ENCODE results near the gene NSD2.

The NSD2 gene

DNA sequence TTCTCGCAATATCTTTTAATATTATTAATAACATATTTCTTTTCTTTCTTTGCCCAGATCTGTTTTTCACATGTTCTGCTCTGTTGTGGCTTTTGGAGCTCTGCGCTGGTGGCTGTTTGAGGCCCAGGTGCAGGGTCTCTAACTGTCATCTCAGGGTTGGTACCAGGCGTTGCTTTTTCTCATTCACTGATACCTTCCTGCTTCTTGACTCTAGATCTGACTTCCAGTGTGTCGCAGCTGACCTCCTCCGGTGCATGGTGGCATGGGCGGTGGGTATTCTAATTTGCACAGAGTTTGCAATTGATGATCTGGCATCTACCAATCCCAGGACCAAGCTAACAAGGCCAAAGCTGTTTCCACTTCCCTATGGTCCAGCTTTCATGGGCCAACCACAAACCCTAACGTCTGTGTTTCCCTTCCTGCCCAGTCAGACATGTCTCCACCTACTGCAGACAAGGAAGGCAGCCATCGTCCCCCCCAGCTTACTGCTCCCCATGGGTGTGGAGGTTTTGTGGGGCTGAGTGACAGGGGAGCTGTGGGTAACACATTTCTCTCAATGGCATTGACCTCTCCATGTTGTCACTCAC lies 40.5 kb upstream of the NSD2 start:
- no peaks in the 10 kb centered on the region for H3K4me1 ChIP-seq (ENCODE audit: control insufficient read depth, insufficient read depth, low read length)
- ChIA-PET CTCF (interaction anchor here (1.1 kb wide), 1 partner anchor 20 kb away, joined by 4 read pairs; no protein-coding TSS in a partner anchor), POLR2A (no interaction called here)
- no peak overlapping the region for H3K4me3 ChIP-seq (ENCODE audit: low read depth, low read length)
- H3K27ac ChIP-seq (ENCODE audit: extremely low read depth, low read depth, low read length) = no peak overlapping the region
- H3K9me3 ChIP-seq (ENCODE audit: control insufficient read depth, insufficient read depth, low read depth, low read length) = no peaks in the 10 kb centered on the region
- no peak for TF ChIP-seq ZNF274 (IDR thresholded peaks at IDR 0.05; ENCODE audit: low read length)
- no peak for TF ChIP-seq ZNF274 (tag by site-specific recombination; IDR thresholded peaks at IDR 0.05; ENCODE audit: borderline replicate concordance)
- TF ChIP-seq, protein P1, sequence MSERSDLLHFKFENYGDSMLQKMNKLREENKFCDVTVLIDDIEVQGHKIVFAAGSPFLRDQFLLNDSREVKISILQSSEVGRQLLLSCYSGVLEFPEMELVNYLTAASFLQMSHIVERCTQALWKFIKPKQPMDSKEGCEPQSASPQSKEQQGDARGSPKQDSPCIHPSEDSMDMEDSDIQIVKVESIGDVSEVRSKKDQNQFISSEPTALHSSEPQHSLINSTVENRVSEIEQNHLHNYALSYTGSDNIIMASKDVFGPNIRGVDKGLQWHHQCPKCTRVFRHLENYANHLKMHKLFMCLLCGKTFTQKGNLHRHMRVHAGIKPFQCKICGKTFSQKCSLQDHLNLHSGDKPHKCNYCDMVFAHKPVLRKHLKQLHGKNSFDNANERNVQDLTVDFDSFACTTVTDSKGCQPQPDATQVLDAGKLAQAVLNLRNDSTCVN (tag by site-specific recombination; optimal IDR thresholded peaks at IDR 0.05) = no peak
- no peak for TF ChIP-seq ZEB2 (tag by site-specific recombination; IDR thresholded peaks at IDR 0.05)
- no peak for TF ChIP-seq ZNF610 (tag by site-specific recombination; IDR thresholded peaks at IDR 0.05; ENCODE audit: borderline replicate concordance)
- TF ChIP-seq, protein P2, sequence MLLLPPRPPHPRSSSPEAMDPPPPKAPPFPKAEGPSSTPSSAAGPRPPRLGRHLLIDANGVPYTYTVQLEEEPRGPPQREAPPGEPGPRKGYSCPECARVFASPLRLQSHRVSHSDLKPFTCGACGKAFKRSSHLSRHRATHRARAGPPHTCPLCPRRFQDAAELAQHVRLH (tag by site-specific recombination; IDR thresholded peaks at IDR 0.05) = no peak
- TF ChIP-seq ZNF311 (tag by site-specific recombination; IDR thresholded peaks at IDR 0.05; ENCODE audit: borderline replicate concordance) = no peak
- no peak for TF ChIP-seq ZNF266 (tag by site-specific recombination; IDR thresholded peaks at IDR 0.05; ENCODE audit: low read depth)
- TF ChIP-seq ZNF221 (tag by site-specific recombination; IDR thresholded peaks at IDR 0.05; ENCODE audit: borderline replicate concordance) = no peak
- TF ChIP-seq, protein P3, sequence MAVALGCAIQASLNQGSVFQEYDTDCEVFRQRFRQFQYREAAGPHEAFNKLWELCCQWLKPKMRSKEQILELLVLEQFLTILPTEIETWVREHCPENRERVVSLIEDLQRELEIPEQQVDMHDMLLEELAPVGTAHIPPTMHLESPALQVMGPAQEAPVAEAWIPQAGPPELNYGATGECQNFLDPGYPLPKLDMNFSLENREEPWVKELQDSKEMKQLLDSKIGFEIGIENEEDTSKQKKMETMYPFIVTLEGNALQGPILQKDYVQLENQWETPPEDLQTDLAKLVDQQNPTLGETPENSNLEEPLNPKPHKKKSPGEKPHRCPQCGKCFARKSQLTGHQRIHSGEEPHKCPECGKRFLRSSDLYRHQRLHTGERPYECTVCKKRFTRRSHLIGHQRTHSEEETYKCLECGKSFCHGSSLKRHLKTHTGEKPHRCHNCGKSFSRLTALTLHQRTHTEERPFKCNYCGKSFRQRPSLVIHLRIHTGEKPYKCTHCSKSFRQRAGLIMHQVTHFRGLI (tag by site-specific recombination; IDR thresholded peaks at IDR 0.05) = no peak
- TF ChIP-seq, protein P4, sequence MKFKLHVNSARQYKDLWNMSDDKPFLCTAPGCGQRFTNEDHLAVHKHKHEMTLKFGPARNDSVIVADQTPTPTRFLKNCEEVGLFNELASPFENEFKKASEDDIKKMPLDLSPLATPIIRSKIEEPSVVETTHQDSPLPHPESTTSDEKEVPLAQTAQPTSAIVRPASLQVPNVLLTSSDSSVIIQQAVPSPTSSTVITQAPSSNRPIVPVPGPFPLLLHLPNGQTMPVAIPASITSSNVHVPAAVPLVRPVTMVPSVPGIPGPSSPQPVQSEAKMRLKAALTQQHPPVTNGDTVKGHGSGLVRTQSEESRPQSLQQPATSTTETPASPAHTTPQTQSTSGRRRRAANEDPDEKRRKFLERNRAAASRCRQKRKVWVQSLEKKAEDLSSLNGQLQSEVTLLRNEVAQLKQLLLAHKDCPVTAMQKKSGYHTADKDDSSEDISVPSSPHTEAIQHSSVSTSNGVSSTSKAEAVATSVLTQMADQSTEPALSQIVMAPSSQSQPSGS (tag by site-specific recombination; IDR thresholded peaks at IDR 0.05; ENCODE audit: low read depth) = no peak
- no peak for TF ChIP-seq ZFP37 (tag by site-specific recombination; IDR thresholded peaks at IDR 0.05)
- no peak for TF ChIP-seq ZBTB48 (tag by site-specific recombination; IDR thresholded peaks at IDR 0.05)
- TF ChIP-seq ZBTB21 (tag by site-specific recombination; IDR thresholded peaks at IDR 0.05) = no peak
- no peak for TF ChIP-seq ZNF548 (tag by site-specific recombination; IDR thresholded peaks at IDR 0.05)
- no peak for TF ChIP-seq OSR2 (tag by site-specific recombination; IDR thresholded peaks at IDR 0.05)
- no peak for TF ChIP-seq SP3 (tag by site-specific recombination; IDR thresholded peaks at IDR 0.05)
- H3K36me3 ChIP-seq (ENCODE audit: control insufficient read depth in 2 of 2, insufficient read depth in 1 of 2, low read length in 2 of 2) = peaks cover under 1 to 76% of the 10 kb centered on the region in 2 experiments; a peak in 2 of 3 replicates

DNA sequence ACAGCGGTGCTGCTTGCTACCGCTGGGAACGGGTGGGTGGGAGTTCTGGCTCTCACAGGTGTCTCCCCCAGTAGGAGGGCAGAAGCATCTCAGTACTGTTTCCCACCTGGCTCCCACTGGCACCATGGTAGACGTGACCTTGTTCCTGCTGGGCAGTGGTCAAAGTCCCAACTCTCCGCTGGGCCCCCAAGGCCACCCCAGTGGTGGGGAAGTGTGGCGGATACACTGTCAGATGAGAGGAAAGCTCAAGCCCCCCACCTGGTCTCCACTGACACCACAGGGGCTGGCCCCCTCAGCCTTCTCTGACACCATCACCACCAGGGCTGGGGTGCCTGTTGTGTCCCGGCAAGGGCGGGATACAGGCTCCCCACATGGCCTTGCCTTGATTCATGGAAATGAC lies 39.9 kb upstream of the NSD2 start:
- TF ChIP-seq, protein P5, sequence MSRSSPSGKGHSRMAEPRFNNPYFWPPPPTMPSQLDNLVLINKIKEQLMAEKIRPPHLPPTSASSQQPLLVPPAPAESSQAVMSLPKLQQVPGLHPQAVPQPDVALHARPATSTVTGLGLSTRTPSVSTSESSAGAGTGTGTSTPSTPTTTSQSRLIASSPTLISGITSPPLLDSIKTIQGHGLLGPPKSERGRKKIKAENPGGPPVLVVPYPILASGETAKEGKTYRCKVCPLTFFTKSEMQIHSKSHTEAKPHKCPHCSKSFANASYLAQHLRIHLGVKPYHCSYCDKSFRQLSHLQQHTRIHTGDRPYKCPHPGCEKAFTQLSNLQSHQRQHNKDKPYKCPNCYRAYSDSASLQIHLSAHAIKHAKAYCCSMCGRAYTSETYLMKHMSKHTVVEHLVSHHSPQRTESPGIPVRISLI (tag by site-specific recombination; IDR thresholded peaks at IDR 0.05) = no peak
- TF ChIP-seq ZNF621 (tag by site-specific recombination; IDR thresholded peaks at IDR 0.05) = no peak
- TF ChIP-seq KLF10 (tag by site-specific recombination; IDR thresholded peaks at IDR 0.05) = no peak
- Histone ChIP-seq H3K27ac (ENCODE audit: extremely low read depth, low read depth, low read length) (no peak overlapping the region), H3K36me3 (ENCODE audit: control insufficient read depth in 2 of 2, insufficient read depth in 1 of 2, low read length in 2 of 2) (peaks cover 4 to 75% of the 10 kb centered on the region in 2 experiments; a peak in 2 of 3 replicates), H3K9me3 (ENCODE audit: control insufficient read depth, insufficient read depth, low read depth, low read length) (no peaks in the 10 kb centered on the region), H3K4me1 (ENCODE audit: control insufficient read depth, insufficient read depth, low read length) (no peaks in the 10 kb centered on the region), H3K4me3 (ENCODE audit: low read depth, low read length) (no peak overlapping the region)
- ChIA-PET CTCF (interaction anchor here (1.1 kb wide), 1 partner anchor 21 kb away, joined by 4 read pairs; no protein-coding TSS in a partner anchor), POLR2A (no interaction called here)
